Muscle of back (tissue), 11 donors: ENCODE results near the gene EML5. TPM values are rescaled to one million over a fixed set of nuclear protein-coding genes. Genes with fewer than 3 reads are reported as not detected.
"Not testable (repeated sequence)": the region's sequence is repeated elsewhere in the genome, so short reads cannot be mapped to it uniquely, and the experiment has no call there.

Experiments used
- DNase-seq, 3 donors: peaks; one replicate each; pipeline versions ENCODE4 v3.0.0 to v3.0.0-alpha.2; 2013
- polyA plus RNA-seq, 10 donors: library from polyadenylated mRNA; unstranded; fragments of 120-200 nt; gene quantifications; one replicate each; pipeline ENCODE4 v1.2.1, GENCODE V29; 2013; ENCODE audit not compliant: insufficient read length in 10 of 10

EML5 gene
- polyA plus RNA-seq, 10 donors: 0.71 to 1.7 (median 1.3) TPM

GRCh38 chr14:88804035-88804434 lies 11.3 kb upstream of the EML5 start:
- DNase-seq: no peak

GRCh38 chr14:88802596-88802995 lies 9.8 kb upstream of the EML5 start:
- no peak for DNase-seq

- no peak for DNase-seq
Measured at GRCh38 chr14:88799522-88799921, 6.8 kb upstream of the EML5 start.

GRCh38 chr14:88798156-88798555 lies 5.4 kb upstream of the EML5 start:
- DNase-seq: no peak

- no peak for DNase-seq
Measured at GRCh38 chr14:88793259-88793625, 489 bp upstream of the EML5 start.

GRCh38 chr14:88791629-88792472 lies 902 bp downstream of the EML5 start:
- peak in 1 of 3 donors; percentile 40 for DNase-seq

GRCh38 chr14:88791252-88791621 lies 1.5 kb downstream of the EML5 start:
- no peak for DNase-seq

- no peak for DNase-seq
Measured at GRCh38 chr14:88790501-88791251, 2.1 kb downstream of the EML5 start.

- not testable (repeated sequence) for DNase-seq
Measured at GRCh38 chr14:88789573-88789972, 3.2 kb downstream of the EML5 start.

- DNase-seq: no peak
Measured at GRCh38 chr14:88786715-88787114, 6.0 kb downstream of the EML5 start.

- no peak for DNase-seq
Measured at GRCh38 chr14:88785911-88786310, 6.8 kb downstream of the EML5 start.

GRCh38 chr14:88775532-88775931 lies 17.2 kb downstream of the EML5 start:
- DNase-seq: no peak

- no peak for DNase-seq
Measured at GRCh38 chr14:88770736-88771135, 22.0 kb downstream of the EML5 start.

- DNase-seq: no peak
Measured at GRCh38 chr14:88765130-88765529, 27.6 kb downstream of the EML5 start.

GRCh38 chr14:88753873-88754272 lies 38.9 kb downstream of the EML5 start:
- DNase-seq: no peak

GRCh38 chr14:88750945-88751344 lies 41.8 kb downstream of the EML5 start:
- DNase-seq: no peak

GRCh38 chr14:88750413-88750812 lies 42.3 kb downstream of the EML5 start:
- no peak for DNase-seq

- no peak for DNase-seq
Measured at GRCh38 chr14:88749139-88749538, 43.6 kb downstream of the EML5 start.

- no peak for DNase-seq
Measured at GRCh38 chr14:88748288-88748687, 44.5 kb downstream of the EML5 start.

- DNase-seq: no peak
Measured at GRCh38 chr14:88746052-88746451, 46.7 kb downstream of the EML5 start.

- no peak for DNase-seq
Measured at GRCh38 chr14:88737245-88737644, 55.5 kb downstream of the EML5 start.

GRCh38 chr14:88733121-88733520 lies 59.6 kb downstream of the EML5 start:
- DNase-seq: no peak

GRCh38 chr14:88729159-88729558 lies 63.6 kb downstream of the EML5 start:
- no peak for DNase-seq
